Breast epithelium (tissue), 3 donors: ENCODE results near the gene COL4A5.

Experiments
- CTCF ChIP-seq, 3 donors: fragments of 450-650 bp; IDR thresholded peaks; one replicate each; pipeline ENCODE4 v1.5.1; 2016 to 2017; ENCODE audit warnings: antibody characterized with exemption in 3 of 3, mild to moderate bottlenecking in 3 of 3, moderate library complexity in 3 of 3
- POLR2A ChIP-seq: fragments of 450-650 bp; IDR thresholded peaks from one replicate; pipeline ENCODE4 v1.6.1; 2016; ENCODE audit warnings: antibody characterized with exemption, mild to moderate bottlenecking, moderate library complexity
- POLR2AphosphoS5 ChIP-seq, 3 donors: sonication (generic); formaldehyde crosslinking; IDR thresholded peaks; one replicate each; pipeline ENCODE4 v1.6.1; 2017; ENCODE audit warnings: antibody characterized with exemption in 3 of 3

GRCh38 chrX:108438110-108438623, 1.5 kb upstream of the COL4A5 start, which contains the start of gene COL4A6:
- no peak for TF ChIP-seq CTCF (IDR thresholded peaks at IDR 0.05)
- no peak for TF ChIP-seq POLR2AphosphoS5 (IDR thresholded peaks at IDR 0.05)
- no peak for TF ChIP-seq POLR2A
